Left lung (tissue), 10 donors: ENCODE data around the gene GATA5. TPM values are rescaled to one million over a fixed set of nuclear protein-coding genes. Genes with fewer than 3 reads are reported as not detected.

Experiments
- ATAC-seq: fragments of 200-7000 bp; cut with Tn5 transposase; one replicate; pipeline ENCODE4 v1.9.1; 2020; ENCODE audit warnings: moderate library complexity
- DNase-seq, 4 donors: peaks; one replicate each; pipeline ENCODE4 v3.0.0-alpha.2; 2013 to 2020
- H3K27ac ChIP-seq, 2 donors: fragments of 200-600 bp; sonication (generic) in 1 of 2; one replicate each; pipeline versions ENCODE4 v1.5.0 to v1.8.0; 2020 to 2021
- H3K27me3 ChIP-seq, 2 donors: fragments of 200-600 bp; sonication (generic) in 1 of 2; one replicate each; pipeline versions ENCODE4 v1.5.0 to v1.8.0; 2020 to 2021
- H3K36me3 ChIP-seq, 2 donors: fragments of 200-600 bp; sonication (generic) in 1 of 2; one replicate each; pipeline versions ENCODE4 v1.5.0 to v1.8.0; 2020 to 2021
- H3K4me1 ChIP-seq, 2 donors: fragments of 200-600 bp; one replicate each; pipeline ENCODE4 v1.8.0; 2021
- H3K4me3 ChIP-seq, 2 donors: fragments of 200-600 bp; sonication (generic) in 1 of 2; one replicate each; pipeline versions ENCODE4 v1.5.0 to v1.8.0; 2020 to 2021; ENCODE audit warnings: mild to moderate bottlenecking in 1 of 2
- H3K9me3 ChIP-seq, 2 donors: fragments of 200-600 bp; sonication (generic) in 1 of 2; one replicate each; pipeline versions ENCODE4 v1.5.0 to v1.8.0; 2020 to 2021
- intact Hi-C, 2 donors: fragments of 100-400 bp; cut with DNase I; formaldehyde crosslinking; loops; one replicate each; pipeline versions ENCODE4 v1.11.2 to v1.14.2; 2022
- polyA plus RNA-seq, 6 donors: library from polyadenylated mRNA; unstranded; fragments of 120-200 nt; gene quantifications; one replicate each; pipeline ENCODE4 v1.2.1, GENCODE V29; 2013; ENCODE audit not compliant: insufficient read length in 6 of 6
- total RNA-seq, 2 donors: library from RNA; stranded (reverse); fragmentation: NEBNext Ultra II Directional; extraction: Animal tissue kit (Norgen Biotek cat#: 25700); gene quantifications; one replicate each; pipeline ENCODE4 v1.2.1, GENCODE V29; 2021
- TF ChIP-seq, protein P1 (sequence below), 2 donors: fragments of 200-600 bp; sonication (generic) in 1 of 2; IDR thresholded peaks; one replicate each; pipeline versions ENCODE4 v1.5.0 to v1.8.0; 2021; ENCODE audit warnings: antibody characterized with exemption in 2 of 2
- donor health status: DM: no; HTN: yes; CAD: no.
- donor health status: DM: no; HTN: no; CAD: no.

GATA5 gene
- total and polyA plus RNA-seq, 8 donors, result 0.84 to 45.8 (median 30.9) TPM

GRCh38 chr20:62511300-62511914 lies 35.6 kb upstream of the GATA5 start:
- H3K27me3 ChIP-seq, result peaks cover 0 to 58% of the 10 kb centered on the region in 2 donors
- no peaks in the 10 kb centered on the region for H3K36me3 ChIP-seq
- no peak for ATAC-seq

DNA sequence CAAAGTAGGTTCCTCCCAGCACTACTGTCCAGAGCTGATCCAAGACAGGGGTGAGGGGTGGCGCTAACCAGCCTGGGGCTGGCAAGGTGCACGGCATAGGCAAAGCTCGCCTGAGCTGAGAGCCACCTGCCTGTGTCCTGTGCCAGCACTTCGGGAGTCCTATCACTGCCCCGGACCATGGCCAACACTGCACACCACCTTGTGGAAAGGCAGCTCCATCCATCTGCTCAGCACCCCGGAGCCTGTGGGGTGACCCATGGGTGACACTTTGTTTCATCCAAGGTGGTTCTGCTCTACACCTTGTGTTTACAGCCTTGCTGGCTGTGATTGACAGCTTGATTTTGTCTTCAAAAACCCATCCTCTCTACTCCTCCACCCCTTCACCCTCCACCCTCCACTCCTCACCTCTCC lies 32.9 kb upstream of the GATA5 start:
- Histone ChIP-seq H3K4me1 (no peaks in the 10 kb centered on the region), H3K4me3 (no peak overlapping the region), H3K27ac (no peak overlapping the region), H3K9me3 (no peaks in the 10 kb centered on the region), H3K36me3 (no peaks in the 10 kb centered on the region), H3K27me3 (peaks cover 0 to 34% of the 10 kb centered on the region in 2 donors)
- ATAC-seq (no peak), DNase-seq (no peak)
- intact Hi-C loops, result no loop called here
- TF ChIP-seq, protein P1, sequence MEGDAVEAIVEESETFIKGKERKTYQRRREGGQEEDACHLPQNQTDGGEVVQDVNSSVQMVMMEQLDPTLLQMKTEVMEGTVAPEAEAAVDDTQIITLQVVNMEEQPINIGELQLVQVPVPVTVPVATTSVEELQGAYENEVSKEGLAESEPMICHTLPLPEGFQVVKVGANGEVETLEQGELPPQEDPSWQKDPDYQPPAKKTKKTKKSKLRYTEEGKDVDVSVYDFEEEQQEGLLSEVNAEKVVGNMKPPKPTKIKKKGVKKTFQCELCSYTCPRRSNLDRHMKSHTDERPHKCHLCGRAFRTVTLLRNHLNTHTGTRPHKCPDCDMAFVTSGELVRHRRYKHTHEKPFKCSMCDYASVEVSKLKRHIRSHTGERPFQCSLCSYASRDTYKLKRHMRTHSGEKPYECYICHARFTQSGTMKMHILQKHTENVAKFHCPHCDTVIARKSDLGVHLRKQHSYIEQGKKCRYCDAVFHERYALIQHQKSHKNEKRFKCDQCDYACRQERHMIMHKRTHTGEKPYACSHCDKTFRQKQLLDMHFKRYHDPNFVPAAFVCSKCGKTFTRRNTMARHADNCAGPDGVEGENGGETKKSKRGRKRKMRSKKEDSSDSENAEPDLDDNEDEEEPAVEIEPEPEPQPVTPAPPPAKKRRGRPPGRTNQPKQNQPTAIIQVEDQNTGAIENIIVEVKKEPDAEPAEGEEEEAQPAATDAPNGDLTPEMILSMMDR (IDR thresholded peaks at IDR 0.05), result no peak

More at GRCh38 chr20:62511300-62511914, 35.6 kb upstream of the GATA5 start:
- DNase-seq, result no peak
- TF ChIP-seq, protein P1 (IDR thresholded peaks at IDR 0.05), result no peak
- Histone ChIP-seq H3K4me1 (no peaks in the 10 kb centered on the region), H3K9me3 (no peaks in the 10 kb centered on the region), H3K27ac (no peak overlapping the region), H3K4me3 (no peak overlapping the region)
- intact Hi-C loops, result no loop called here

GRCh38 chr20:62507991-62508640 lies 32.3 kb upstream of the GATA5 start:
- H3K4me3 ChIP-seq, result no peak overlapping the region
- H3K27me3 ChIP-seq, result peaks cover 0 to 31% of the 10 kb centered on the region in 2 donors
- intact Hi-C loops, result no loop called here
- H3K36me3 ChIP-seq, result no peaks in the 10 kb centered on the region
- H3K9me3 ChIP-seq, result no peaks in the 10 kb centered on the region
- ATAC-seq (no peak), DNase-seq (no peak)
- H3K27ac ChIP-seq, result no peak overlapping the region
- TF ChIP-seq, protein P1 (IDR thresholded peaks at IDR 0.05), result no peak
- H3K4me1 ChIP-seq, result no peaks in the 10 kb centered on the region

- Histone ChIP-seq H3K4me1 (peaks cover 0 to 5% of the 10 kb centered on the region in 2 donors), H3K27ac (no peak overlapping the region), H3K9me3 (no peaks in the 10 kb centered on the region), H3K36me3 (no peaks in the 10 kb centered on the region), H3K4me3 (no peak overlapping the region), H3K27me3 (peaks cover 0 to 23% of the 10 kb centered on the region in 2 donors)
- TF ChIP-seq, protein P1 (IDR thresholded peaks at IDR 0.05), result no peak
- intact Hi-C loops, result no loop called here
- no peak for DNase-seq
- no peak for ATAC-seq
These were observed 31.5 kb upstream of the GATA5 start for GRCh38 chr20:62507323-62507722.

GRCh38 chr20:62506791-62507190 lies 31.0 kb upstream of the GATA5 start:
- H3K27me3 ChIP-seq, result peaks cover 0 to 18% of the 10 kb centered on the region in 2 donors
- H3K9me3 ChIP-seq, result no peaks in the 10 kb centered on the region
- TF ChIP-seq, protein P1 (IDR thresholded peaks at IDR 0.05), result no peak
- no peak overlapping the region for H3K27ac ChIP-seq
- DNase-seq (no peak), ATAC-seq (no peak)
- H3K36me3 ChIP-seq, result no peaks in the 10 kb centered on the region
- intact Hi-C loops, result no loop called here
- peaks cover 0 to 11% of the 10 kb centered on the region in 2 donors for H3K4me1 ChIP-seq
- H3K4me3 ChIP-seq, result no peak overlapping the region
